Mesendoderm (in vitro differentiated cells): ENCODE data around the gene DCC. TPM values are rescaled to one million over a fixed set of nuclear protein-coding genes. Genes with fewer than 3 reads are reported as not detected.

Source experiments
- small RNA-seq: library from polyadenylated mRNA; stranded (forward); fragments of <200 nt; extraction: miRNeasy Mini kit (QIAGEN cat#:217004); gene quantifications from one replicate; pipeline ENCODE3, GENCODE V24; 2013; ENCODE audit not compliant: insufficient read depth

The DCC gene

Small RNA genes lying within 50 kb of the gene (small RNA-seq; reads per million reads assigned to genes)
- not detected for gene AC011155.1
- gene MIR4528 = not detected
